HFF-Myc (cell line): ENCODE results near the gene CASP8.

Experiments
- DNase-seq: peaks from one replicate; pipeline ENCODE4 v3.0.0-alpha.2; 2011; ENCODE audit warnings: low read depth; ENCODE audit errors: extremely low read depth
- H3K4me3 ChIP-seq: replicated peaks from 2 replicates; pipeline ENCODE4 v1.5.1; 2011; ENCODE audit warnings: low read depth, mild to moderate bottlenecking, control low read depth, low read length
- TF ChIP-seq, protein P1 (sequence below): IDR thresholded peaks from 2 replicates; pipeline ENCODE4 v1.5.1; 2012; ENCODE audit warnings: mild to moderate bottlenecking, low read depth, low read length, control low read depth; ENCODE audit errors: missing control alignments

Gene CASP8

DNA sequence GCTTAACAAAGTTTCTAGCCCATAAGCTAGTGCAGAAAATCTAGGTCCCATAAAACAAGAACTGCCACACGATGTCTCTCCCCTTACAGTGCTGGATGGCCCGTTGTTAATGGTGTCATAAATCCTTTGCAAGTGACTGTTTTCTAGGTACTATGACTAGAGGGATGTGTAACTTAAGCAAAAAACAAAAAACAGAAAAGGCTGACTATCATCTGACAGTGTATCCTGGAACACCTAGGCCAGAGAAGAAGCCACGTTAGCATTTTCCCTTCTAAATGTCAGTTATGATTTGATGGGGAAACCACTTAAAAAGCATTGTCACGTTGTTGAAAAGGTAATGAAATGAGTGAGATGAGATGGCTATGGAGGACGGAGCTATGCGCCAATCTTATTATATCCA is 2.4 kb downstream of the CASP8 start:
- no peak for DNase-seq
- TF ChIP-seq, protein P1, sequence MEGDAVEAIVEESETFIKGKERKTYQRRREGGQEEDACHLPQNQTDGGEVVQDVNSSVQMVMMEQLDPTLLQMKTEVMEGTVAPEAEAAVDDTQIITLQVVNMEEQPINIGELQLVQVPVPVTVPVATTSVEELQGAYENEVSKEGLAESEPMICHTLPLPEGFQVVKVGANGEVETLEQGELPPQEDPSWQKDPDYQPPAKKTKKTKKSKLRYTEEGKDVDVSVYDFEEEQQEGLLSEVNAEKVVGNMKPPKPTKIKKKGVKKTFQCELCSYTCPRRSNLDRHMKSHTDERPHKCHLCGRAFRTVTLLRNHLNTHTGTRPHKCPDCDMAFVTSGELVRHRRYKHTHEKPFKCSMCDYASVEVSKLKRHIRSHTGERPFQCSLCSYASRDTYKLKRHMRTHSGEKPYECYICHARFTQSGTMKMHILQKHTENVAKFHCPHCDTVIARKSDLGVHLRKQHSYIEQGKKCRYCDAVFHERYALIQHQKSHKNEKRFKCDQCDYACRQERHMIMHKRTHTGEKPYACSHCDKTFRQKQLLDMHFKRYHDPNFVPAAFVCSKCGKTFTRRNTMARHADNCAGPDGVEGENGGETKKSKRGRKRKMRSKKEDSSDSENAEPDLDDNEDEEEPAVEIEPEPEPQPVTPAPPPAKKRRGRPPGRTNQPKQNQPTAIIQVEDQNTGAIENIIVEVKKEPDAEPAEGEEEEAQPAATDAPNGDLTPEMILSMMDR, result no peak
- no peak overlapping the region for H3K4me3 ChIP-seq

DNA sequence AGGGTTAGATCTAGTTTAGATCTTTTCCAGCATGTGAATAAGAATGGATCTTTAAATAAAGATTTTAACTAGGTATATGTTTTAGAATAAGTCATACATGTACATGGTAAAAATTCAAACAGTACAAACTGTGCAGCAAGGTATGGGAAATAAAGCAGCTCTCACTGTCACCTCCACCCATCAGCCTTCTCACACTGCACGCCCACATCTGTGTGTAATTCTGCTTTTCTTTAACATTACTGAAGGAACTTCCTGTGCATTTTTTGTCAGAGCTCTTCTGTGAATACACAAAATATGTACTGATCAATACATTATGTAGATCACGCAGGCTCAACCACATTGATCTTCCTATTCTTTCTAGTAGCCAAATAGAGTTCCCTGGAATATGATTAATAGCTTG is 3.4 kb downstream of the CASP8 start:
- no peak for DNase-seq
- no peak overlapping the region for H3K4me3 ChIP-seq
- TF ChIP-seq, protein P1, result no peak

DNA sequence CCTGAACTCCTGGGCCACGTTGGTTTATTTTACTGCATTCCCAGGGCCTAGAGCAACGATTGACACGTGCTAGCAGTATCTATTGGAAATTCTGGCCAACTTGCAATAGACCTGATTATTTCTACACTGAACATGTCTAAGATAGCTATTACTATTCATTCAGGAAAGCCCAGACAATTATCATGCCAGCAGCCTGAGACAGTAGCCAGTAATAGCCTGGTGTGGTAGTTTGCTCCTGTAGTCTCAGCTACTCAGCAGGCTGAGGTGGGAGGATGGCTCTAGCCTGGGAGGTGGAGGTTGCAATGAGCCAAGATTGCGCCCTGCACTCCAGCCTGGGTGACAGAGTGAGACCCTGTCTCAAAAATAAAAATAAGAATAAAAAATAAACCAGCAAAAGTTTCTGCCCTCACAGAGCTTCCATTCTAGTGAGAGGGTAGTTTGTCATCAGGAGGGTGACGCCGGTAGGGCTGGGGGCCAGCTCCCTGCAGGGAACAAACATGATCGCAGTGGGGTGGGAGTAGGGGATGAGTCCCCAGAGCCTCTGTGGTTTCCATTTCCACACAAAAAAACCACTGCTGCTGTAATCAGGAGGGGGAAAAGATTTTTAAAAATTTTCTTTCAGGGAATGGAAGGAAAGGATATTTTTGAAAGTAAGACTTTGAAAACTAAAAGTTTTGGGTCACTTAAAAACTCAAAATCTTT is 4.3 kb downstream of the CASP8 start:
- no peak overlapping the region for H3K4me3 ChIP-seq
- DNase-seq, result no peak
- TF ChIP-seq, protein P1, result no peak

DNA sequence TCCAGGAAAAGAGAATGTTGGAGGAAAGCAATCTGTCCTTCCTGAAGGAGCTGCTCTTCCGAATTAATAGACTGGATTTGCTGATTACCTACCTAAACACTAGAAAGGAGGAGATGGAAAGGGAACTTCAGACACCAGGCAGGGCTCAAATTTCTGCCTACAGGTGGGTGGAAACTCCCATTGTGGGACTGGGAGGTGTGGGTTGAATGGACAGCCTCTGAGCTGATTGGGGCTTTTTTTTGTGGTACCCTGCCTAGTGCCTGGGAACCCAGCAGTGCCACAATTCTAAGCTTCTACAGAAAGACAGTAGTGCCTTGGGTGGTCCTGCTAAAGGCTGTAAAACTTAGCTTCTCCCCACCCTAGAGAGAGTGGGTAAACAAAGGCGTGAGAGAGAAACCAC is 6.3 kb downstream of the CASP8 start:
- DNase-seq, result no peak
- H3K4me3 ChIP-seq, result no peak overlapping the region
- TF ChIP-seq, protein P1, result no peak

DNA sequence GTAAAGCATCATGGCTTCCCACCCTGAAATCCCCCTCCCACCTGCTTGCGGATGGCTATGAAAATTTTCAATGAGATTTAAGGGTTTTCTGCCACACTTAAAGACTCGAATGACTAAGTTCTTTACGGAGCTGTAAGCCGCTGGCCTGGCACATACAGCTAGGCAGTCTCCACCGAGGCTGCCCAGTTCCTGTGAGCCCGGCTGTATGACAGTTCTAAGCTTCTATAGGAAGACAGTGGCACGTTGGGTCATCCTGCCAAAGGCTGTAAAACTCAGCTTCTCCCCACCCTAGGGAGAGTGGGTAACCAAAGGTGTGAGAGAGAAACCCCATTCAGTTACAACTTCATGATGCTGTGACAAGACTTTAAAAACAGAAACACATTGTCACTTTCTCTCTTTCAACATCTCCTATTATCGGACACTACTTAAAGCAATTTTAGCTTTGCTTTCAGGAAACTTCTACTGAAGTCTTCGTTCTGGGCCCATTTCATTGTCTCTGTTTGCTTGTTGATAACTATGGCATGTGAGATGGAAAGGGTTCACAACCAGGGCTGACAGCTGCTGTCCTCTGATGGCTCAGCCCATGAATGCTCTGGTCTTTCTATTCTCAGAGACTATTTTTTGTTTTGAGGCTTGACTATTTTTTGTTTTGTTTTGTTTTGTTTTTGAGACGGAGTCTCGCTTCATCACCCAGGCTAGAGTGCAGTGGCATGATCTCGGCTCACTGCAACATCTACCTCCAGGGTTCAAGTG is 7.1 kb downstream of the CASP8 start:
- no peak overlapping the region for H3K4me3 ChIP-seq
- TF ChIP-seq, protein P1, result no peak
- no peak for DNase-seq

DNA sequence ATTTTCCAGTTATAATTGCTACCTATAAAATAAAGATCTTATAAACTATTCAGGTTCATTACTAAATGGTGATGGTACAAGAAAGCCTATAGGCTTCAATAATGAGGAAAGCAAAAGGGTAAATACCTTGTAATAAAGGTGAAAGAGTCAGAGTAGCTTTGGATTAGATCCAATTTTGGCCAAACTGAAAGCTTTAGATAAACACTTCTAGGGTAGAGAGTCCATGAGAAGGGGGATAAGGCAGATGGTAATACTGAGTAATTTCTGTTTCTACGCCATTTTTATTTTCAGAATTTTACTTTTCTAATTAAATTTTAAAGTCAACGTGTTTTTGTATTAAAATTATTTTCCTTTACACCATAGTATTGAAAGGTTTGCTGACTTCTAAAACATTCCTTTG is 9.4 kb downstream of the CASP8 start:
- no peak overlapping the region for H3K4me3 ChIP-seq
- TF ChIP-seq, protein P1, result no peak
- no peak for DNase-seq
